NCI-H69 (cell line): ENCODE results near the gene BNIP2.
A peak's percentile ranks its signal among the peaks of the same experiment; 100 is the strongest.

Experiments used
- DNase-seq: peaks from one replicate; lab custom pipeline; 2025; lab: John Stamatoyannopoulos, UW

Gene BNIP2

GRCh38 chr15:59632714-59633113, 56.4 kb downstream of the BNIP2 start:
- DNase-seq = peak; percentile 33

DNA sequence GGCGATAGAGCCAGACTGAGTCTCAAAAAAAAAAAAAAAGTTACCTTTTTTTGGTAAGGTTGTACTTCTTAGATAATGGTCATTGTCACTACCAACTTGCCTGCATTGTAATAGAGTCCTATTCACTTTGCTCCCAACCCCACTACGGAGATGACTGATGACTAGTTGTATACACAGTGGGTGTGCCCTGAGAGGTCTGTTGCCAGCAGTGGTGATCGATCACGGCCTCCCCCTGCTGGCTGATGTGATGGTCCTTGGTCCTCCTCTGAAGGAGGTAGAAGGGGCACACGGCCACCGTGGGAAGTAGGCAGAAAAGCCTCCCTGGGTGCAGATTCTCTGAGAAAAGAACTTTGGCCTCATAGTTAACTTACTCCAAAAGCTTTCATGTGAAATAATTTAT, 66.8 kb downstream of the BNIP2 start:
- peak; percentile 82 for DNase-seq

DNA sequence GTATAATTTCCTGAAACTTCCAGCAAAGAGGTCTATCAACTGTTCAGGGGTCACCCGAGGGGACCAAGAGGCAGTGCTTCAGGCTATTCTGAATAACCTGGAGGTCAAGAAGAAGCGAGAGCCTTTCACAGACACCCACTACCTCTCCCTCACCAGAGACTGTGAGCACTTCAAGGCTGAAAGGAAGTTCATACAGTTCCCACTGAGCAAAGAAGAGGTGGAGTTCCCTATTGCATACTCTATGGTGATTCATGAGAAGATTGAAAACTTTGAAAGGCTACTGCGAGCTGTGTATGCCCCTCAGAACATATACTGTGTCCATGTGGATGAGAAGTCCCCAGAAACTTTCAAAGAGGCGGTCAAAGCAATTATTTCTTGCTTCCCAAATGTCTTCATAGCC, 70.7 kb downstream of the BNIP2 start:
- no peak for DNase-seq

- DNase-seq = peak; percentile 57
Observed at GRCh38 chr15:59616379-59616778, 72.7 kb downstream of the BNIP2 start.

GRCh38 chr15:59615661-59616060, 73.5 kb downstream of the BNIP2 start:
- DNase-seq = no peak

DNA sequence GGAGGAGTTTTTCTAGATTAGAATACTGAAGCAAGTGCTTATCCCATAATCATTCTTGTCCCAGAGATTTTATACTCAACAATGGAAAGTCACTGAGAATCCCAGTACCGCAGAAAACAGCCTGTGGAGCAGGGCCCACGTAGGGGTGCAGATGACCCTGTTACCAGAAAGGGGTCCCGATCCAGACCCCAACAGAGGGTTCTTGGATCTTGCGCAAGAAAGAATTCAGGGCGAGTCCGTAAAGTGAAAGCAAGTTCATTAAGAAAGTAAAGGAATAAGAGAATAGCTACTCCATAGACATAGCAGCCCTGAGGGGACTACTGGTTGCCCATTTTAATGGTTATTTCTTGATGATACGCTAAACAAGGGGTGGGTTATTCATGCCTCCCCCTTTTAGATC, 75.0 kb downstream of the BNIP2 start:
- DNase-seq = no peak

DNA sequence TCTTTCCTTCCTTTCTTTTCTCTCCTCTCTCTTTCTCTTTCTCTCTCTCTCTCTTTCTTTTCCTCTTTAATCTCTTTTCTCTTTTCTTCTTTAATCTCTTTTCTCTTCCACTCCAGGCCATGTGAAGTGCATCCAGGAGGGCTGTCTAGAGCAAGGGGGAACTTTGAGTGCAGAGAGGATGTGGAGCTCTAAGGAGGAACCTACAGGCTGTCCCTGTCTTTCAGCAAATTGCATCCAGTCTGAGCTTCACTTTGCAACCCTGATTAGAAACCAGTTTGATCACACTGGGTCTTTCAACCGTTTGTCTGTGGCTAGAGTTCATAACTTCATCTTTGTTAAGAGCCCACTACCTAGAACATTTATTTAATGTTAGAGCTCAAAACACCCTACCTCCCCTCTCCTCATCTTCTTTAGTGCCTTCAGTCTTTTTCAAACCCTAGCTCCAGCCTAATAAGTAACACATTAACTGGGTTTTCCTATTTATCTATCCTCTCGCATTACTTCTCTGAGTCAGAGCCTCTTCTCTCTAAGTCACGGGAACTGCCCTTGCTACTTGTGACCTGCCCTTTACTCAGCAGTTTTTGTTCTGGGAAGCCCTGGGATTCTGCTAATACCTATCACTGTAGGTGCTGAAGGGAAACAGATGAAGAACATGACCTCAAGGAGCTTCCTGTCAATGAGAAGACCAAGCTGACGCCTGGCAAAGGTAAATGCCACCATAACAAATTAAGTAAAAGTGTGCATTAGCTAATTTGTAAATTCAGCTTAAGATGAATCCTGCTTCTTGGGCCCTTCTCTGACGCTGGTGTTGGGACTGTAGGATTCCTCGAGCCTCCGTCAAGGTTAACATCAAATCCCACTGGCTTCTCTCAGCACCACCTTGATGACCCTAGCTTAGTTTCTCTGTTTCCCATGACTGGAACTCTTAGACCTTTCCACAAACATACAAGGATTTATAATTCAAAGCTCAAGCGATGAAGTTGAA, 77.6 kb downstream of the BNIP2 start, which contains the start of gene GCNT3:
GCNT3 (plus strand) TSS at position 508 of the 985 bp plus-strand sequence. CDS start 6,456 bp downstream, outside the sequence.
- DNase-seq = no peak

GRCh38 chr15:59609730-59610712, 79.1 kb downstream of the BNIP2 start:
- peak; percentile 44 for DNase-seq
